ENCODE measurements around the gene ANKRD30A.
"Not testable (repeated sequence)": the region's sequence is repeated elsewhere in the genome, so short reads cannot be mapped to it uniquely, and the experiment has no call there.

The ANKRD30A gene

GRCh38 chr10:37269554-37270256, 144.3 kb downstream of the ANKRD30A start:
- no peak for DNase-seq

DNA sequence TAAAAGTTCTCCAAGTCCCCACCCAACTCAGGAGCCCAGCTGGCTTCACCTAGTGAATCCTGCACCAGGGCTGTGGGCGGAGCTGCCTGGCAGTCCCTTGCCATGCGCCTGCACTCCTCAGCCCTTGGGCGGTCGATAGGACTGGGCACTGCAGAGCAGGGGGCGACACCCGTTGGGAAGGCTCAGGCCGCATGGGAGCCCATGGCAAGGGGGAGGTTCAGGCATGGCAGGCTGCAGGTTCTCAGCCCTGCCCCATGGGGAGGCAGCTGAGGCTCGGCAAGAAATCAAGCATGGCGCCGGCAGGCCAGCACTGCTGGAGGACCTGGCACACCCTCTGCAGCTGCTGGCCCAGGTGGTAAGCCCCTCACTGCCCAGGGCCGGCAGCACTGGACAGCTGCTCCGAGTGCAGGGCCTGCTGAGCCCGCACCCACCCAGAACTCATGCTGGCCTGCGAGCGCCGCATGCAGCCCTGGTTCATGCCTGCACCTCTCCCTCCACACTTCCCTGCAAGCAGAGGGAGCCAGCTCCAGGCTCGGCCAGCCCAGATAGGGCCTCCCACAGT, 149.9 kb downstream of the ANKRD30A start:
- DNase-seq, result no peak

DNA sequence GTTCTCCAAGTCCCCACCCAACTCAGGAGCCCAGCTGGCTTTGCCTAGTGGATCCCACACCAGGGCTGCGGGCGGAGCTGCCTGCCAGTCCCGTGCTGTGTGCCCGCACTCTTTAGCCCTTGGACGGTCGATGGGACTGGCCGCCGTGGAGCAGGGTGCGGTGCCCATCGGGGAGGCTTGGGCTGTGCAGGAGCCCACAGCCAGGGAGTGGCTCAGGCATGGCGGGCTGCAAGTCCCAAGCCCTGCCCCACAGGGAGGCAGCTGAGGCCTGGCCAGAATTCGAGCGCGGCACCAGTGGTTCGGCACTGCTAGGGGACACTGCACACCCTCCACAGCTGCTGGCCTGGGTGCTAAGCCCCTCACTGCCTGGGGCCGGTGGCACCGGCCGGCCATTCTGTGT, 159.7 kb downstream of the ANKRD30A start:
- no peak for DNase-seq

GRCh38 chr10:37289833-37290464, 164.6 kb downstream of the ANKRD30A start:
- no peak for DNase-seq

- no peak for DNase-seq
These were observed 175.9 kb downstream of the ANKRD30A start for GRCh38 chr10:37301271-37301670.

GRCh38 chr10:37304036-37304435, 178.6 kb downstream of the ANKRD30A start:
- no peak for DNase-seq

GRCh38 chr10:37314350-37314749, 189.0 kb downstream of the ANKRD30A start:
- no peak for DNase-seq

GRCh38 chr10:37314862-37315261, 189.5 kb downstream of the ANKRD30A start:
- no peak for DNase-seq

DNA sequence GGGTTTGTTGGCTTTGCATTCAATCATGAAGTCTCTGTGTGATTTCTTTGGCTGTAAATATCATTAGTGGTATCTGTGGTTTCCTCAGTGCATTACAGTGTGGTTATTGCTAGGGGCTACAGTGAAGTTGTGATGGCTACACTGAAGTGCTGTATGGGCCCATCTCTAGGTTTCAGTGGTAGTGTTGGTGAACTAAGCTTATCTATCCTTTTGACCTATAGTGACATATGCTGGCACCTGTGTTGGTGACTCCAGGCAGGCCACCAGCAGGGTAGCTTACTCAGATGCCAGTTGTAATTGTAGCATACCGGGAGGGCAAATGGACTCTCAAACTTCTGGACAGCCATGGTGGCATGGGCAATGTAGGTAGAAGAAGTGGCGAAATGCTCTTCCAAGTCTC, 219.0 kb downstream of the ANKRD30A start:
- DNase-seq, result no peak

DNA sequence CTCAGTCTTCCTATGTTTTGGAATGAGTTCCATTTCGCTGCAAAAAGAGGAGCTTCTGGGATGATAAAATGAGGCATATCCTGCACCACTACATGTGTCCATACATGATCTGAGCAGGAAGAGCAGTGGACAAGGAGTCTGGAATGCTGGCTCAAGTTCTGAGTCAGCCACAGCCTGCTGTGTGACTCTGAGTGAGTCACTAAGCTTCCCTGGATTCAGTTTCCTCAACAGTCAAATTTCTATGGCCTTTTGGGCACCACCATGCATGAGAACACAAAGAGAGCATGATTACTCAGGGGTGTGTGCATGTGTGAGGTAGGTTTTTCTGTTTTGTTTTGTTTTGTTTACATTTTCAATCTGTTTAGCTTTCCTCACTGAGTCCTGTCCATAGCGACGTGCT, 254.6 kb downstream of the ANKRD30A start:
- no peak for DNase-seq

DNA sequence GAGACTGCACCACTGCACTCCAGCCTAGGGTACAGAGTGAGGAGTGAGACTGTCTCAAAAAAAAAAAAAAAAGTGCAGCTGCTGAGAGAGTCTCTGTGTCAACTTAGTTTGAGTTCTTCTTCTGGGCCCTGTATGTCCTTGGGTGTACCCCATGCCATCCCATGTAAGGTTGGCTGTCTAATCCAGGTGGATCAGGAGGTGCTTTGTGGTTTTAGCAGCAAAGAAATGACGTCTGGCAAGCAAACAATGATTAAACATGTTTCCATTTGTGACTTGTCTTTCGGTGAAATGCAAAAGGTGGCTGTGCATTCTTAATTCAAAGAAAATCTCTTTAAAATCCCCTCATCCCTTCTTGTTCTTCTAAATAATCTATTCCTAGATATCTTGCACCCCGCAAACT, 255.9 kb downstream of the ANKRD30A start:
- DNase-seq, result no peak

GRCh38 chr10:37384923-37385322, 259.5 kb downstream of the ANKRD30A start:
- no peak for DNase-seq

DNA sequence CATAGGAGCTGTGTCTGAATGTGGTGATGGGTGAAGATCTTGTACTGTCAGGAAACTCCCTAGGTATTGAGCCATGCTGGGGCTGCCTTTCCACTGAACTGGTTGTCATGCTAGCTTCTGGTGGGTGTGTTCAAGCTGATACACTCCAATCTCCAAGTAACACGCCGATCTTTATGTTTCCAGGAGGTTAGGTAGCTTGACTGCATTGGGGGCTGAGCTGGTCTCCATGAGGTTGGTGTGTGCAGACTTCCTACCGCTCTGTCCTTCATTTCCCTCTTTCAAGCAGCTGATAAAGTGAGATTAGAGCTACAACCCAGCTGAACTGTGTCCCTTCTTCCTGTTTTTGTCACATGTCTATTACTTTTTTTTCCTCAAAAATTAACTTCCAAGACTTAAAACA, 265.5 kb downstream of the ANKRD30A start:
- DNase-seq, result no peak

DNA sequence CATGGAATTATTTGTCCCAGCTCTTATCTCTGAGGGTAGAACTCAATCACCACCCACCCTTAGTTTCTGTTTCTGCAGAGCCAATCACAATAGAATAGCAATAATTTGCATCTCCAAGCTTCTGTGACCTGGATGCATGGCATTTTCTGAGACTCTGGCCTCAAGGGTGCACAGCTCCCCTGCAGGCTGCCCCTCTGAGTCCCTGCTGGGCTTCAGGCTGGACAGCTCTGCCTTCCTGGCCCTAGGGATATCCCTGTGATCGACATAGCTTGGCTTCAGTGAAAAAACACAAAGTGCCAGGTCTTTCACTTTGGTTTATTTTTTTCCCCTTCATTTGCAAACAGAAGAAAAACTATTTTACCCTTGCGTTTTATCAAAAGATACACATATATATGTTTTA, 275.4 kb downstream of the ANKRD30A start:
- not testable (repeated sequence) for DNase-seq

- no peak for DNase-seq
These were observed 275.8 kb downstream of the ANKRD30A start for GRCh38 chr10:37401225-37401624.

DNA sequence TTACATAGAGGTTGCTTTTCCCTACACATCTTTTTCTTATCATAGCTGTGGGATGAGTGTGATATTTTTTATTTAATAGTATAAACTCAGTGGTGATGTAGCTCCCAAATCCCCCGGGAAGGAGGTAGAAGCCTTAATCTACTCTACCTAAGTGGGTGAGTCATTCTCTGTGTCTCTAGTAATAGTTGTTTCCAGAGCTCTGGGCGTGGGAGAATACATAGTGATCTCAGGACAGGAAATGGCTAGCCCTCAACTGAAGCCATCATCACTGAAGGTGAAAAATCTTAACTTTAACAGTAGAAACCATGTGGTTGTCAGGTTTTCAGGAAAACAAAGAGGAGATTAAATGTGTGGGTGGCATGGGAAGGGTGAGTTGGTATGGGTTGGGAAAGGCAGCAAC, 278.4 kb downstream of the ANKRD30A start:
- DNase-seq, result no peak

All from stimulated activated naive CD4-positive, alpha-beta T cell (primary cell).